SIG-M5 treated with dmso at 0.1 percent for 504 hours (cell line): ENCODE data around the gene VIL1.

ENCODE experiments used
- DNase-seq: peaks from one replicate; lab custom pipeline; 2025; ENCODE audit not compliant: unreplicated experiment; lab: John Stamatoyannopoulos, UW

Gene VIL1

GRCh38 chr2:218418717-218419458 lies at the start of gene VIL1:
TSS of gene VIL1 (plus strand) at chr2:218419123. CDS start at chr2:218423779, 4,656 bp downstream.
- DNase-seq, result no peak

- peak; percentile 56 for DNase-seq
Measured at GRCh38 chr2:218369330-218369729, 49.6 kb upstream of the VIL1 start.

DNA sequence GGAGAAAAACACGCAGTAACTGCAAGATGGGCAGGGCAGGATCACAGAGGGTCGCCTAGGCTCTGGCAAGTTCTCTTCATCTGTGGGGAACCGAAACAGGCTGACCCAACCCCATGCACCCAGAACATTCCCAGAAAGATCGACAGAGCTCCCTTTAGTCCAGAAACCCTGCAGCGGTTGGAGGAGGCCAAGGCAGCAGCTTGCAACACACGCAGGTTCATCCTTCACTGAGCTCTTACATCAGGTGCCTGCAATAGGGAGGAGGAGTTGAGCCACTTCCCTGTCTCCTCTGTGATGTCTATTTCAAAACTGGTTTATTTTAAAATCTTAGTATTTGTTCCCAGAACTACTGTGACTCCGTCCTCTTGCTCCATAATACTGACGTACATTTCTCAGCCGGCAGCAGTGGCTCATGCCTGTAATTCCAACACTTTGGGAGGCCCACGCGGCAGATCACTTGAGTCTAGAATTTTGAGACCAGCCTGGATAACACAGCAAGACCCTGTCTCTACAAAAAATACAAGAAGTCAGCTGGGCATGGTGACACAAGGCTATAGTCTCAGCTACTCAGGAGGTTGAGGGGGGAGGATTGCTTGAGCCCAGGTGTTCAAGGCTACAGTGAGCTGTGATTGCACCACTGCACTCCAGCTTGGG lies 48.4 kb upstream of the VIL1 start:
- DNase-seq, result peak; percentile 100

GRCh38 chr2:218371983-218372350 lies 47.0 kb upstream of the VIL1 start:
- DNase-seq, result no peak

DNA sequence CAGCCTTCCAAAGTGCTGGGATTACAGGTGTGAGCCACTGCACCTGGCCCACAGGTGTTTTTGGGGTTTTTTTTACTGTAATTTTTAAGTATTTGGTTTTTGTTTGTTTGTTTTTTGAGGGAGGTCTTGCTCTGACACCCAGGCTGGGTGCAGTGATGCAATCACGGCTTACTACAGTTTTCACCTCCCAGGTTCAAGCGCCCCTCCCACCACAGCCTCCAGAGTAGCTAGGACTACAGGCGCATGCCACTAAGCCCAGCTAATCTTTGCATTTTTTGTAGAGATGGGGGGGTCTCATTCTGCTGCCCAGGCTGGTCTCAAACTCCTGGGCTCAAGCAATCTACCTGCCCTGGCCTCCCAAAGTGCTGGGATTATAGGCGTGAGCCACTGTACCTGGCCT lies 44.1 kb upstream of the VIL1 start:
- DNase-seq, result no peak

GRCh38 chr2:218375212-218375611 lies 43.7 kb upstream of the VIL1 start:
- DNase-seq, result no peak

GRCh38 chr2:218378053-218378452 lies 40.9 kb upstream of the VIL1 start:
- DNase-seq, result peak; percentile 64

- DNase-seq, result no peak
Measured at GRCh38 chr2:218381916-218382366, 37.0 kb upstream of the VIL1 start, which contains the start of gene SLC11A1. TSS of gene SLC11A1 (plus strand) at chr2:218382273. CDS start at chr2:218382369, 96 bp downstream.

DNA sequence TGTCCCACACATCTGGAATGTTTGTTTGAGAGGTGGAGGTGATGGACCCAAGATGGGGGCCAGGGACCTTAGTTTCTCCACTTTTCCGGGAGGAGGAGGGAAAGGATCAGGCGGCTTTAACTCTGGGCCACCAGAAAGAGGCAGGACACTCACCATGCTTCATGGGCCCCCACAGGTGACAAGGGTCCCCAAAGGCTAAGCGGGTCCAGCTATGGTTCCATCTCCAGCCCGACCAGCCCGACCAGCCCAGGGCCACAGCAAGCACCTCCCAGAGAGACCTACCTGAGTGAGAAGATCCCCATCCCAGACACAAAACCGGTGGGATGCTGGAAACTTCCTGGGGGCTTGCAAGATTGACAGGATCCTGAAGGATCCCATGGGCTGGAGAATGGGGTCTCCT lies 36.1 kb upstream of the VIL1 start:
- DNase-seq, result no peak

- peak; percentile 46 for DNase-seq
Measured at GRCh38 chr2:218383892-218384519, 34.9 kb upstream of the VIL1 start.

DNA sequence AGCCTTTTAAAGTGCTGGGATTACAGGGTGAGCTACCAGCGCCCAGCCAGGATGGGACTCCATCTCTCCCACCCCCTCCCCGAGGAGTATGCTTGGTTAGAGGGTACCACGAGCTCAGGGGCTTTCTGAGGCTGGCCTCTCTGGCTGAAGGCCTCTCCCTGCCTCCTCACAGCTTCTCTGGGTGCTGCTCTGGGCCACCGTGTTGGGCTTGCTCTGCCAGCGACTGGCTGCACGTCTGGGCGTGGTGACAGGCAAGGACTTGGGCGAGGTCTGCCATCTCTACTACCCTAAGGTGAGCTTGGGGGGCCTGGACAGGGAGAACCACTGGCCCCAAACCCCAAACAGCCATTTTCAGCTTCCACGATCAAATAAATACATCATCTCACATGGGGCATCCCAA lies 33.9 kb upstream of the VIL1 start:
- DNase-seq, result no peak

DNA sequence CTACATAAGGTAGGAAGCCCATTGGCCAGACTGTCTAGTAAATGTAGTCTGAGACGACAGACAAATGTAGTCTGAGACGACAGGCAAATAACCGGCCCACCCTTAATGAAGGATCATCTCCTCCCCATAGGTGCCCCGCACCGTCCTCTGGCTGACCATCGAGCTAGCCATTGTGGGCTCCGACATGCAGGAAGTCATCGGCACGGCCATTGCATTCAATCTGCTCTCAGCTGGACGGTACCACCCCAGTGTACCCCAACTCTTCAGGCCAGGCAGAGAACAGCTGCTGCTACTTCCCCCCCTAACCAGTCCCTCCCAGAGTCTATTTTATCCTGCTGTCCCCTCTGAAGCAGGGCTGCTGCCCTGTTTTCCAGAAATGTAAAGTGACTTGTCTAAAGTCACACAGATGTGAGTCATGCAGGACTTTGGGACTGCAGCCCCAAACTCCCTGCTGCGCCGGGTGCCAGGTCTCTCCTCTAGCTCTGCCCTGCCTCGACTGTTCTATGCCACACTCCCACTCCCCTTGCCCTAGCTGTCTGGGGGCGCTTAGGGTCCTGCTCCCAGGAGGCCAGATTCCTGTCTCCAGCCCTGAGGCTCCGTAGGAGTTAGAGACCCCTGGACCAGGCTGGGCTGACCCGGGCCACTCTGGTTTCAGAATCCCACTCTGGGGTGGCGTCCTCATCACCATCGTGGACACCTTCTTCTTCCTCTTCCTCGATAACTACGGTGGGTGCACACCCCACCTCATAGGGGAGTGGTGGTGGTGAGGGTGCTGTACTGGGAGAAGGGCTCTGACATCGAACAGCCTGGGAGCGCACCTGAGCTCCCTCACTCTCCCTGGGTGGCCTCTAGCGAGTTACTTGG lies 32.2 kb upstream of the VIL1 start:
- no peak for DNase-seq

DNA sequence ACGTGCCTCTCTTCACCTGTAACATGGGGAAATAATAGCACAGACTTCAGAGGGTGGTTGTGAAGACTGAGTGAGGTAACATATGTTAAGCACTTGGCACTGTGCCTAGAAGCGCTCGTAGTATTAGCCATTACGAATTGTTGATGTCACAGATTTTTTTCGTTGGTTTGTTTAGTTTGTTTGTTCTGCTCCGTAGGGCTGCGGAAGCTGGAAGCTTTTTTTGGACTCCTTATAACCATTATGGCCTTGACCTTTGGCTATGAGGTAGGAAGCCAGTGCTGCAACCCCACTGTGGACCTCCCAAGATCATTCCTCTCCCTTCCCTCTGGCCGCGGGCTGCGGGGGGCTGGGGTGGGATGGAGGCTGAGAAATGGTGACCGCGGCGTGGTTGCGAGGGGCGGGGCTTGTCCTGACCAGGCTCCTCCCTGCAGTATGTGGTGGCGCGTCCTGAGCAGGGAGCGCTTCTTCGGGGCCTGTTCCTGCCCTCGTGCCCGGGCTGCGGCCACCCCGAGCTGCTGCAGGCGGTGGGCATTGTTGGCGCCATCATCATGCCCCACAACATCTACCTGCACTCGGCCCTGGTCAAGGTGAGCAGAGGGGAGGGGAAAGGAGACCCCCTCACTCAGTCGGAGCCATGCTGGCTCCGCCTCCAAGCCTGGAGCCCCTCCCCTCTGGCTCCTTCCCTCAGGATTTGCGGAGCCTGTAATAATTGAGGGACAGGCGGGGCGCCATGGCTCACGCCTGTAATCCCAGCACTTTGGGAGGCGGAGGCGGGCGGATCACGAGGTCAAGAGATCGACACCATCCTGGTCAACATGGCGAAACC lies 31.3 kb upstream of the VIL1 start:
- DNase-seq, result no peak

GRCh38 chr2:218389333-218390150 lies 29.4 kb upstream of the VIL1 start:
- no peak for DNase-seq

DNA sequence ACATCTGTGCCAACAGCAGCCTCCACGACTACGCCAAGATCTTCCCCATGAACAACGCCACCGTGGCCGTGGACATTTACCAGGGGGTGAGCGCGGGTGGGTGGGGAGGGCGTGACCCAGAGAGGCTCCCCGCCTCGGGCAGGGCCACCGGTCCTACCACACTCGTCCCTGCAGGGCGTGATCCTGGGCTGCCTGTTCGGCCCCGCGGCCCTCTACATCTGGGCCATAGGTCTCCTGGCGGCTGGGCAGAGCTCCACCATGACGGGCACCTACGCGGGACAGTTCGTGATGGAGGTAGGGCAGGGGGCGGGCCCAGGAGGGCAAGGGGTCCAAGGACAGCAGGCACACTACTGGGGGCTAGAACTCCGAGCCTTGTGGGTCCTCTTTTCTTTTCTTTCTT lies 27.7 kb upstream of the VIL1 start:
- DNase-seq, result no peak

DNA sequence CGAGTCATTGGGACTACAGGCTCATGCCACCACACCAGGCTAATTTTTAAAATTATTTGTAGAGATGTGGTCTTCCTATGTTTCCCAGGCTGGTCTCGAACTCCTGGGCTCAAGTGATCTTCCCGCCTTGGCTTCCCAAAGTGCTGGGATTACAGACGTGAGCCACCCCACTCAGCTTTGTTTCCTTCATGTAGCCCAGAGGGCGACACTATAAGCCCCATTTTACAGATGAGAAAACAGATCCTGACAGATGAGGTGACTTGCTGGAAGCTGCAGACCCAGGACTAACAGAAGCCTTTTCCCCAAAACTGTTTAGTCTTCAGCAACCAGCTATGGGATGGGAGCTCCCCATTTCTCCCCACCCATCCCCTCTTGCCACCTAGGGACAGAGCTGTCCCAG lies 26.5 kb upstream of the VIL1 start:
- no peak for DNase-seq

GRCh38 chr2:218392891-218393462 lies 25.9 kb upstream of the VIL1 start:
- DNase-seq, result no peak

GRCh38 chr2:218393750-218394290 lies 25.1 kb upstream of the VIL1 start:
- peak; percentile 59 for DNase-seq
